SK-N-MC (cell line): Measurements from ENCODE around the gene UBE2G2.

Experiments used
- EZH2 ChIP-seq: fragments of 200-600 bp; sonication (generic); IDR thresholded peaks from one replicate; pipeline ENCODE4 v1.6.1; 2017; ENCODE audit warnings: antibody characterized with exemption
- POLR2AphosphoS5 ChIP-seq: IDR thresholded peaks from 2 replicates; pipeline ENCODE4 v1.6.1; 2012; ENCODE audit warnings: mild to moderate bottlenecking, low read depth, low read length, borderline replicate concordance

DNA sequence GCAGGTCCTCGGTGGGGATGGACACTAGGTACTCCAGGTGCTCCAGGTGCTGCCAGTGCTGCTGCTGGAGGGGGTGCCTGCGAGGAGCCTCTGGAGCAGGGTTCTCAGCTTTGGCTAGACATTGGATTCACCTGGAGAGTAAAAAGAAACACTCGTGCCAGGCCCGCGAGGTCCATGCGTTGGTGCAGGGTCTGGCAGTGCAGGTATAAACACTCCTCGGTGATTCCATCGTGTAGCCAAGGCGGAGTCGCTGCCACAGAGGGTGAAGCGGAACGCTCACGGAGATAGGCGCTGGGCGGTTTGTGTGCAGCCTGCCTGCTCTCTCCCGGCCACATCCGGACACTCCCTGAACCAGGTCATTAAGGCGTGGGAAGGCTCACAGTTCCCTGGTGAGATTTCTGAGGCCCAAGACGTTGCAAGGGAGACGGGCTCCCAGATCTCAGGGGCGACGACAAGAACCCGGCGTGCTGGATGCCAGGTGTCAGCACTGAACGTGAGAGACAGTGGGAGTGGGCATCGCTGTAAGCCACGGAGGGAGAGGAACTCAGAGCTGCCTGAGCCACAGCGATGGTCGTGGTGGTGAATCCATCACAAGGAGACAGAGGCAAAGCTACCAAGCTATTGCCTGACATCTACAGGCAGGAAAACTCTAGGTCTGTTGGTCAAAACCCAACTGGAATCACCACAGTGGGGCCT, 33.5 kb upstream of the UBE2G2 start:
- TF ChIP-seq EZH2 (no peak), POLR2AphosphoS5 (no peak)
